GM12892 (cell line): ENCODE data around the gene PRSS3.

Experiments used
- POLR2A ChIP-seq: IDR thresholded peaks from 2 replicates; pipeline ENCODE4 v1.6.1; 2011; ENCODE audit warnings: low read depth, low read length, control low read depth
- POLR2AphosphoS5 ChIP-seq: IDR thresholded peaks from 2 replicates; pipeline ENCODE4 v1.6.1; 2011; ENCODE audit warnings: low read depth, low read length, control low read depth
- TAF1 ChIP-seq: IDR thresholded peaks from 2 replicates; pipeline ENCODE4 v1.6.1; 2011; ENCODE audit warnings: low read depth, mild to moderate bottlenecking, control low read depth, low read length, borderline replicate concordance

- no peak for TF ChIP-seq POLR2A
- TF ChIP-seq POLR2AphosphoS5: no peak
- TF ChIP-seq TAF1: no peak
Observed at GRCh38 chr9:33837138-33837537, 41.8 kb downstream of the PRSS3 start.
